Hematopoietic multipotent progenitor cell treated with erythropoietin and hydrocortisone succinate and interleukin-3 and kit ligand, for 15 days (in vitro differentiated cells): Measurements from ENCODE around the gene OR8B3.

Experiments
- DNase-seq: peaks from one replicate; pipeline ENCODE4 v3.0.0-alpha.2; 2015; ENCODE audit warnings: low spot score

OR8B3 gene

DNA sequence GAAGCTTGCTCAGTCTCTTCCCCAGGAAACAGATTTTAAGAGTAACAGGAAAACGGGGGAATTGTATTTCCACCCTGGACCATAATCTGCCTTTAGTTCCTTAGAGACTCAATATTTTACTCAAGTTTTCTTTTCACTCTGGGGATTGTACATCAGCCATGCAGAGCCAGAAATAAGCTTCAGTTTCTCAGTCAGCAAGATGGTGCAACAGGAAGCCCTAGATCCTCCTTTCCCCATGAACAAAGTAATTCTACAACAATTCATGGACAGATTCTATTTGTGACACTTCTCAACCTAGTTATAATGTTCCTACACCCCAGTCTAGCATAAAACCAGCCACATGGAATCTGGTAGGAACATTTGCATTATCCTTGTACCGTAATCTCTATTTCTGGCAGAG lies 39.3 kb downstream of the OR8B3 start:
- no peak for DNase-seq

DNA sequence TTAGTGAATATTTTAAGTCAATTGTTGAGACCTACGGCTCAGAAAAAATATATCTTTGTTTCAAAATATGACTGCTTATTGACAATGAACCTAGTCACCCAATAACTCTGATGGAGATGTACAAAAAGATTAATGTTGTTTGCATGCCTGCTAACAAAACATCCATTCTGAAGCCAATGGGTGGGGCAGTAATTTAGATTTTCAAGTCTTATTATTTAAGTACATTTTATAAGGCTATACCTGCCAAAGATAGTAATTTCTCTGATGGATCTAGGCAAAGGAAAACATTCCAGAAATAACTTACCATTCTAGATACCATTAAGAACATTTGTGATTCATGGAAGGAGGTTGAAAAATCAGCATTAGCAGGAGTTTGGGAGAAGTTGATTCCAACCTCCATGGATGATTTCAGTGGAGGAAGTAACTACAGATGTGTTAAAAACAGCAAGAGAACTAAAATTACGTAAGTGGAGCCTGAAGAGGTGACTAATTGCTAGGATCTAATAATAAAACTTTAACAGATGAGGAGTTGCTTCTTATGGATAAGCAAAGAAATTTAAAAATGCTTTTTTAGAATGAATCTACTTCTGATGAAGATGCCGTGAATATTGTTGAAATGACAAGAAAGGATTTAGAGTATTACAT lies 52.4 kb downstream of the OR8B3 start:
- no peak for DNase-seq
